Liver (tissue), 9 donors: ENCODE results near the gene UQCRH. TPM values are rescaled to one million over a fixed set of nuclear protein-coding genes. Genes with fewer than 3 reads are reported as not detected.

Experiments used
- DNase-seq: peaks from one replicate; pipeline ENCODE4 v3.0.0-alpha.2; 2017; ENCODE audit warnings: low spot score
- H3K27ac ChIP-seq, 2 donors: one replicate each; pipeline ENCODE4 v1.7.0; 2013; ENCODE audit warnings: inconsistent platforms in 2 of 2, low read length in 2 of 2, control low read depth in 1 of 2, low read depth in 1 of 2, mild to moderate bottlenecking in 1 of 2
- H3K27me3 ChIP-seq, 4 donors: one replicate each; pipeline versions ENCODE4 v1.6.1 to v1.7.0; 2013; ENCODE audit warnings: low read length in 3 of 4, inconsistent platforms in 1 of 4, mild to moderate bottlenecking in 1 of 4, moderate library complexity in 1 of 4; ENCODE audit not compliant: control insufficient read depth in 4 of 4, insufficient read depth in 4 of 4
- H3K36me3 ChIP-seq, 4 donors: one replicate each; pipeline versions ENCODE4 v1.6.1 to v1.7.0; 2013; ENCODE audit warnings: low read length in 3 of 4, mild to moderate bottlenecking in 3 of 4, low read depth in 1 of 4, moderate library complexity in 1 of 4; ENCODE audit not compliant: control insufficient read depth in 4 of 4, insufficient read depth in 3 of 4
- H3K4me1 ChIP-seq, 4 donors: one replicate each; pipeline versions ENCODE4 v1.6.1 to v1.7.0; 2013; ENCODE audit warnings: low read length in 3 of 4, mild to moderate bottlenecking in 3 of 4, moderate library complexity in 1 of 4; ENCODE audit not compliant: control insufficient read depth in 4 of 4, insufficient read depth in 4 of 4
- H3K4me3 ChIP-seq, 3 donors: one replicate each; pipeline versions ENCODE4 v1.6.1 to v1.7.0; 2013; ENCODE audit warnings: low read length in 3 of 3, control low read depth in 1 of 3, low read depth in 1 of 3, mild to moderate bottlenecking in 1 of 3
- H3K9ac ChIP-seq, 2 donors: one replicate each; pipeline ENCODE4 v1.7.0; 2013; ENCODE audit warnings: low read length in 2 of 2, mild to moderate bottlenecking in 2 of 2, moderate library complexity in 2 of 2, control low read depth in 1 of 2, low read depth in 1 of 2
- H3K9me3 ChIP-seq, 4 donors: one replicate each; pipeline versions ENCODE4 v1.6.1 to v1.7.0; 2013; ENCODE audit warnings: low read length in 3 of 4; ENCODE audit not compliant: control insufficient read depth in 4 of 4
- EGR1 ChIP-seq, 2 donors: IDR thresholded peaks; 2 replicates each; pipeline ENCODE4 v1.6.1; 2016 to 2018; ENCODE audit warnings: antibody characterized with exemption in 2 of 2, low read depth in 2 of 2
- FOXA1 ChIP-seq: IDR thresholded peaks from 2 replicates; pipeline ENCODE4 v1.6.1; 2016; ENCODE audit warnings: antibody characterized with exemption
- GABPA ChIP-seq, 2 donors: IDR thresholded peaks in 1 of 2; conservative IDR thresholded peaks in 1 of 2; 2 replicates each; pipeline ENCODE4 v1.6.1; 2016; ENCODE audit warnings: antibody characterized with exemption in 2 of 2, mild to moderate bottlenecking in 1 of 2, moderate library complexity in 1 of 2
- JUND ChIP-seq, 2 donors: IDR thresholded peaks; 2 replicates each; pipeline ENCODE4 v1.6.1; 2016; ENCODE audit warnings: antibody characterized with exemption in 2 of 2
- REST ChIP-seq: IDR thresholded peaks from 2 replicates; pipeline ENCODE4 v1.6.1; 2016; ENCODE audit warnings: antibody characterized with exemption, mild to moderate bottlenecking
- SP1 ChIP-seq: IDR thresholded peaks from 2 replicates; pipeline ENCODE4 v1.6.1; 2018; ENCODE audit warnings: antibody characterized with exemption, mild to moderate bottlenecking
- TAF1 ChIP-seq: conservative IDR thresholded peaks from 2 replicates; pipeline ENCODE4 v1.6.1; 2016; ENCODE audit warnings: antibody characterized with exemption, mild to moderate bottlenecking
- YY1 ChIP-seq: IDR thresholded peaks from 2 replicates; pipeline ENCODE4 v1.6.1; 2016; ENCODE audit warnings: antibody characterized with exemption, mild to moderate bottlenecking
- WGBS: extraction: QIAGEN DNeasy Blood & Tissue Kit; methylation state at CpG from one replicate; pipeline ENCODE4 v1.1.7; 2013; 5-methylcytosine and 5-hydroxymethylcytosine counted together
- polyA plus RNA-seq, 2 donors: library from polyadenylated mRNA; stranded (reverse) in 1 of 2; unstranded in 1 of 2; fragments of 200-250 nt in 1 of 2; fragments of >200 nt in 1 of 2; fragmentation: Nextera tagmentation in 1 of 2; extraction: Ambion mirVana in 1 of 2; gene quantifications; one replicate each; pipeline versions ENCODE4 v1.2.1 to v1.2.3, GENCODE V29; 2013 to 2015
- total RNA-seq, 2 donors: library from RNA; depleted of rRNA; stranded (reverse); fragments of >200 nt; gene quantifications; one replicate each; pipeline ENCODE4 v1.2.3, GENCODE V29; 2014
- TF ChIP-seq, protein P1 (sequence below): IDR thresholded peaks from 2 replicates; pipeline ENCODE4 v1.6.1; 2016; ENCODE audit warnings: antibody characterized with exemption
- TF ChIP-seq, protein P2 (sequence below): IDR thresholded peaks from 2 replicates; pipeline ENCODE4 v1.6.1; 2016; ENCODE audit warnings: antibody characterized with exemption
- TF ChIP-seq, protein P3 (sequence below): fragments of 150-350 bp; IDR thresholded peaks from 2 replicates; pipeline ENCODE4 v1.5.1; 2017; ENCODE audit warnings: improper control_type of control experiment, low read depth, low read length; ENCODE audit not compliant: missing input control
- donor health status: healthy.
- donor health status: healthy.
- donor health status: healthy.
- donor health status: healthy.
- donor health status: healthy.

The UQCRH gene
- total and polyA plus RNA-seq, 4 donors = 158 to 220 (median 201) TPM

DNA sequence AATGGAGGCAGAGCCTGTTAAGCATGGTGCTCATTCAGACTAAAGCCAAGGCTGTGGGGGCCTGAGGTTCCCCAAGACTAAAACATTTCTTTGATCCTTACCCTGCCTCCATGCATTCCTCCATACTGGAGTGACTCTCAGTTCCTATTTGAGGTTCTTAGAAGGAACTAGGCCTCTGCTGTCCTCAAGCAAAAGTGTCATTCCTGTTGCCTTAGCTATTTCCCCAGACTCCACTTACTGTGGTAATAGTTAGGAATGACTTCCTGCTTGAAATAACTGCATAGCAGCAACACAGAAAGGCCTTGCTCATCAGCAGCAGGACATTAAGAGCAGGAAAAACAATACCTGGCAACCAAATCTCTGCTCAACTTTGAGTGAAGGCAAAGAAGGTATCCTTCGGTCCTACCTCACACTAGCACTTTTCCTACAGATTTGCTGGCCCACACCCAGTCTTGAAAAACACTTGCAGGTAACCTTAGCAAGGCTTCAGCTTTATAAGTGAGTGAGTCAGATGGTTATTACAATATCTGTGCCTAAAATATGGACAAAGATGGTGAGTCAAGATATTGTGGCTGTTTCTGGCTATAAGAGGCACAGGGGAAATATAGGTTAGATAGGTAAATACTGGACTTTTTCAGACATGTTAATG, 14.9 kb upstream of the UQCRH start (continued):
- no peak for TF ChIP-seq REST

GRCh38 chr1:46289134-46289494, 14.4 kb upstream of the UQCRH start:
- no peak for DNase-seq
- H3K9me3 ChIP-seq = no peaks in the 10 kb centered on the region
- no peaks in the 10 kb centered on the region for H3K27me3 ChIP-seq
- WGBS = 96% methylated on average over 5 of the region's 5 CpGs
- H3K36me3 ChIP-seq = peaks cover 17 to 39% (median 24%) of the 10 kb centered on the region in 4 donors
- no peaks in the 10 kb centered on the region for H3K4me1 ChIP-seq
- H3K4me3 ChIP-seq = no peak overlapping the region
- H3K9ac ChIP-seq = no peak overlapping the region
- TF ChIP-seq YY1 = no peak
- no peak for TF ChIP-seq REST
- TF ChIP-seq, protein P1, sequence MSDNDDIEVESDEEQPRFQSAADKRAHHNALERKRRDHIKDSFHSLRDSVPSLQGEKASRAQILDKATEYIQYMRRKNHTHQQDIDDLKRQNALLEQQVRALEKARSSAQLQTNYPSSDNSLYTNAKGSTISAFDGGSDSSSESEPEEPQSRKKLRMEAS = no peak
- no peak overlapping the region for H3K27ac ChIP-seq

- Histone ChIP-seq H3K36me3 (peaks cover 18 to 35% (median 20%) of the 10 kb centered on the region in 4 donors), H3K27ac (no peak overlapping the region), H3K9me3 (no peaks in the 10 kb centered on the region), H3K9ac (no peak overlapping the region), H3K4me3 (no peak overlapping the region), H3K27me3 (no peaks in the 10 kb centered on the region), H3K4me1 (no peaks in the 10 kb centered on the region)
- WGBS = 88% methylated on average over 4 of the region's 4 CpGs
- no peak for TF ChIP-seq JUND (IDR thresholded peaks at IDR 0.05)
- no peak for DNase-seq
Measured at GRCh38 chr1:46289976-46290375, 13.5 kb upstream of the UQCRH start.

GRCh38 chr1:46295306-46295705, 8.2 kb upstream of the UQCRH start:
- no peak for DNase-seq
- Histone ChIP-seq H3K4me1 (peaks cover 0 to 2% (median 1%) of the 10 kb centered on the region in 4 donors), H3K4me3 (no peak overlapping the region), H3K36me3 (peaks cover 10 to 35% (median 23%) of the 10 kb centered on the region in 4 donors), H3K27ac (no peak overlapping the region), H3K9ac (no peak overlapping the region), H3K27me3 (no peaks in the 10 kb centered on the region), H3K9me3 (no peaks in the 10 kb centered on the region)
- WGBS = 95% methylated on average over 2 of the region's 2 CpGs
- TF ChIP-seq, protein P2, sequence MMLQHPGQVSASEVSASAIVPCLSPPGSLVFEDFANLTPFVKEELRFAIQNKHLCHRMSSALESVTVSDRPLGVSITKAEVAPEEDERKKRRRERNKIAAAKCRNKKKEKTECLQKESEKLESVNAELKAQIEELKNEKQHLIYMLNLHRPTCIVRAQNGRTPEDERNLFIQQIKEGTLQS = no peak
- no peak for TF ChIP-seq TAF1
- no peak for TF ChIP-seq FOXA1
- no peak for TF ChIP-seq GABPA (IDR thresholded peaks at IDR 0.05 in 1 of 2, conservative IDR thresholded peaks at IDR 0.05 in 1 of 2)
- TF ChIP-seq, protein P1 = no peak
- no peak for TF ChIP-seq EGR1 (IDR thresholded peaks at IDR 0.05; ENCODE audit: low read depth in 2 of 2)
- no peak for TF ChIP-seq JUND (IDR thresholded peaks at IDR 0.05)
- TF ChIP-seq SP1 = no peak
- TF ChIP-seq, protein P3, sequence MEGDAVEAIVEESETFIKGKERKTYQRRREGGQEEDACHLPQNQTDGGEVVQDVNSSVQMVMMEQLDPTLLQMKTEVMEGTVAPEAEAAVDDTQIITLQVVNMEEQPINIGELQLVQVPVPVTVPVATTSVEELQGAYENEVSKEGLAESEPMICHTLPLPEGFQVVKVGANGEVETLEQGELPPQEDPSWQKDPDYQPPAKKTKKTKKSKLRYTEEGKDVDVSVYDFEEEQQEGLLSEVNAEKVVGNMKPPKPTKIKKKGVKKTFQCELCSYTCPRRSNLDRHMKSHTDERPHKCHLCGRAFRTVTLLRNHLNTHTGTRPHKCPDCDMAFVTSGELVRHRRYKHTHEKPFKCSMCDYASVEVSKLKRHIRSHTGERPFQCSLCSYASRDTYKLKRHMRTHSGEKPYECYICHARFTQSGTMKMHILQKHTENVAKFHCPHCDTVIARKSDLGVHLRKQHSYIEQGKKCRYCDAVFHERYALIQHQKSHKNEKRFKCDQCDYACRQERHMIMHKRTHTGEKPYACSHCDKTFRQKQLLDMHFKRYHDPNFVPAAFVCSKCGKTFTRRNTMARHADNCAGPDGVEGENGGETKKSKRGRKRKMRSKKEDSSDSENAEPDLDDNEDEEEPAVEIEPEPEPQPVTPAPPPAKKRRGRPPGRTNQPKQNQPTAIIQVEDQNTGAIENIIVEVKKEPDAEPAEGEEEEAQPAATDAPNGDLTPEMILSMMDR = no peak
